HG02763 (cell line): ENCODE data around the gene FSTL5.

Source experiments
- ATAC-seq: cut with Tn5 transposase; IDR thresholded peaks from one replicate; pipeline ENCODE4 v1.9.1; 2021; ENCODE audit warnings: mild to moderate bottlenecking, moderate library complexity; ENCODE audit not compliant: unreplicated experiment

The FSTL5 gene

DNA sequence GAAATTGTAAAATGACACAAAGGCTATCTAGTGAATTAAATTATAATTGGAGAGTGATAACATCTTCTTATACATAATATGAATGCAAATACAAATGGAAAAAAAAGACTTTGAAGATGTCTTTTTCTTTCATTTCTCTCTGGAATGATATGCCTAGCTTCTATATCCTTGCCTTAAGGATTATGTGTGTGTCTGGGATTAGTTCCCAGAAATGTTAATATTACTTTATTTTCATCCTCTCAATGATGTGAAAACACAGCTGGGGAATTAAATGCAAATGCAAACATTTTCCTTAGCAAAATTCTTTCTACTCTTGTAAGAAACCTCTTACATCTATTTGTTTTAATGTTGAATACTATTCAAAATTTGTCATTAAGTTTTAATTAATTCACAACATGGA lies 441.9 kb downstream of the FSTL5 start:
- no peak for ATAC-seq

DNA sequence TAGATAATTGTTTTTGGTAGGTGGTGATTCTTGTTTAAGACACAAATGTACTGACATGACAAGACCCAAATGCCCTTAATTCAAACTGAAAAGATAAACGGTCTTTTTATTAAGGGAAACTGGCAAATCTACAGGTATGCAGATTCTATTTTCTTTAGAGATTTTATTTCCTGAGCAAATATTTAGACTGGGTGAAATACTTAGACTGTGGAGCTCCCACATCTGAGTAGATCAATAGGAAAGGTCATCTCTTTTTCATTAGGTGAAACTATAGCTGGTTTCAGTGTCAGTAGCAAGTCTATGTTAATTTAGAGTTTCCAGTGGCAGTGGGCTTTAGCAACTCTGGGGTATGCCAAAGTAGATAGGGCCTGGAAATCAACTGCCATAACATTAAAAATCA lies 446.7 kb downstream of the FSTL5 start:
- ATAC-seq = no peak

DNA sequence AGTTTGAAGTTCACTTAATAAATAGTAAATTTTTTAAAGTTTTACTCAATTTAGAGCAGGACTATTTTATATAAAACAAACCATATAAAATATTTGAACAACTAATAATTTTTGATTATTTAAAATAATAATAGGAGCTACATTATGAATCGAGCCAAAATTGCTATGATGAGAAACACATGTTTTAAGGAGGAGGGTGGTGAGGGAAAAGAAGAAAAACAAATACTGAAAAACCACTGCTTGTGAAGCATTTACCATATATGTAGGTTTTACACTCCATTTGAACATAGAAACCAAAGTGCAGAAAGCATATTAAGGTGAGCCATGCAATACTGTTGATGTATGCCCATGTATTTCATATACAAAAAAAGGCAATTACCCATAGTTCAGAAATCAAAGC lies 448.9 kb downstream of the FSTL5 start:
- ATAC-seq = no peak

DNA sequence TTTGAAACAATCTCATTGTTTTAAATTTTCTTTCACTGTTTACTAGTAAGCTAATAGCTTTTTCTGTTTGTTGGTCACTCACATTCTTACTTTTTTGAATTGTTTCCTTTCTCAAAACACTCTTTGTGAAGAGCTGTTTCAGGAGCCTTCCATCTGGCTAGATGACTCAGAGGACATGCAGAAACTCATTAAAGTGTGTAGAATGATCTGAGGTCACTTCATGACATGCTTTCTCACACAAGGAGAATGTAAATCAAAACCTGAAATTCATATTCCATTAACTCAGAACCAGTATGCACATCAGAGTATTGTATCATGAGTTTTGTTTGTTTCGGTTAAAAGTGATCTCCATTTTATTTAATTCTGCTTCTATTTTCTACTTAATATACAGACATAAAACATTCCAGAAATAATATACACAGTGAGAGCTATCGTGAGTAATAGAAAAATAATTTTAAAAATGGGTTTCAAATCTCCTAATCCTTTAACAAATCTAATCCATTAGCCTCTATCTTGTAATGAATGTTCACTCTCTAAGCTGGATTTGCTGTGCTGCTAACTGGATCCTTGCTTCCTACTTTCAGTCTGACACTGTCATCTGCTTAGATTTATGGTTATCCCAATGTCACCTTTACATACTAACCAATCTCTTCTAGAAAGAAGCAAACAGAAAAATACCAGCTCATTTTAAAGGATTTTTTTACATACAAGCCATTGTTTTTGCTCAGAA lies 449.6 kb downstream of the FSTL5 start:
- no peak for ATAC-seq

DNA sequence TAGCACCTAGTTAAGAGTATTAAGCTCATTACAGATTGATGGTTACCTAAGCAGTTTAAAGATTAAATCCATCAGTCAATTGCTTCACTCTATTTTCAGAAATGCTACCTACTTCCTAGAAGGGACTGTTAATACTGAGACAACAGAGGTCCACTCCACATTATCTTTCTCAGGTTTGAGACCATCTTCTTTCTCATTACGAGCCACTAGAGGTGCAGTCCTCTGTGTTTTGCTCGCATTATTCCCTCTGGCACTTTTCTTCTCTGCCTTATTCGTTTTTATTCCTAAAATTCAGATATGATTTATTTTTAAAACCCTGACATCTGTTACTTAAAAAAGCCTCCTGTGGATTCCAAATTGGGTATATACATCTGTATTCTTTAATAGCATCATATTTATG lies 459.1 kb downstream of the FSTL5 start:
- ATAC-seq = no peak

DNA sequence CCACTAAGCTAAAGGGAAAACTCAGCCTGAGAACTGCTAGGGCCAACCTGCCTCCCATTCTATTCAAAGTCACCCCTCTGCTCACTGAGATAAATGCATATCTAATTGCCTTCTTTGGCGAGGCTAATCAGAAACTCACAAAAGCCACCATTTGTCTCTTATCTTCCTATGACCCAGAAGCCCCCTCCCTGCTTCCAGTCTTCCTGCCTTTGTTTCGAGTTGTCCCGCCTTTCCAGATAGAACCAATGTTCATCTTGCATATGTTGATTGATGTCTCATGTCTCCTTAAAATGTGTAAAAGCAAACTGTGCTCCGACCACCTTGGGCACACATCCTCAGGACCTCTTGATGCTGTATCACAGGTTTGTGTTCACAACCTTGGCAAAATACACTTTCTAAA lies 459.8 kb downstream of the FSTL5 start:
- no peak for ATAC-seq

DNA sequence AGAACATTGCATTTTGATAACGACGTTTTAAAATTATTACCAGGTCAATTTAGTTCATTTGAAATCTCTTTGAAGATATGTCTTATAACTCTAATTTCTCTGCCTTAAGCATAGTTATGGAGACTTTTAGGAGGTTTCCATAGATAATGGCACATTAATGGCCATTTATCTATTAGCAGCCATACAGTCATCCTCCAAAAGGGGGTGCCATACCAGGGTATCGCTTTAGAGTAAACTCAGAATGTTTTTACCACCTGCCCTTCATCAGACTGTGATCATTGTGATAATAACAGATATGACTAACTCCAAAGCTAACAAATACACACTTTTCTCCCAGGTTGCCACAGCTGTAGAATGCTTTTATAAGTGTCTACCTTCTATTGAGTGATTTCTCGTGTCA lies 461.5 kb downstream of the FSTL5 start:
- ATAC-seq = no peak

DNA sequence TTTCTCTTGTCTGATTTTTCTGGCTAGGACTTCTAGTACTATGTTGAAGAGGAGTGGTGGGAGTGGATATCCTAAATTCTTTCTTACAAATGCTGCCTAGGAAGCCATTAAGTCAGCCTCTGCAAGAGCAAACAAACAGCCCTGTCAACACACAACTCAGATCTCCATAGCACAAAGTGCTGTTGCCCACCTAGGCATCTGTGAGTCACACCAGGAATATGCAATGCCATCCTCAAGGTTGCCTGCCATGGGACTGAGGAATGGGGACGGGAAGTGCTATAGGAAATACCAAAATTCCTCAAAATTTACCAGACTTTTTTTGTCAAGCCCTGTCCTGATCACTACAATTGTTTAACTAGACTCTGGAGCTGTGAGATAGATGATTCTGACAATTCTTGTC lies 466.9 kb downstream of the FSTL5 start:
- ATAC-seq = no peak

DNA sequence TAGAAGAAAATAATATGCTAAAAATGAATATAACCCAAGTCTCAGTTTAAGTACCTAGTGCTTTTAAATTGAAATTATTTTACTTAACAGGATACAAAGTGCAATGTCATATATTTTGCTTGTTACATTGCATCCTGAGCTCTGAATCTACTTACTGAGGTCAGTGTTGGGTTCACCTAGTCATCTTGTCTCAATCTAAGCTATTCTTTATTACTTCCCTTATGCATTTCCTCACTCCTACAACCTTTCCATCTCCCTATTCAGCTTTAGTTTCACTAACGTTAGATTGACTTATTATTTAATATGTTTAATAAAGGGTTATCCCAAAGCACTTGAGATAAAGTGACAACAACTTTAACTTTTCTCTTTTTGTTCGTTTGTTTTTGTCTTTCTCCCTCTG lies 483.7 kb downstream of the FSTL5 start:
- no peak for ATAC-seq

DNA sequence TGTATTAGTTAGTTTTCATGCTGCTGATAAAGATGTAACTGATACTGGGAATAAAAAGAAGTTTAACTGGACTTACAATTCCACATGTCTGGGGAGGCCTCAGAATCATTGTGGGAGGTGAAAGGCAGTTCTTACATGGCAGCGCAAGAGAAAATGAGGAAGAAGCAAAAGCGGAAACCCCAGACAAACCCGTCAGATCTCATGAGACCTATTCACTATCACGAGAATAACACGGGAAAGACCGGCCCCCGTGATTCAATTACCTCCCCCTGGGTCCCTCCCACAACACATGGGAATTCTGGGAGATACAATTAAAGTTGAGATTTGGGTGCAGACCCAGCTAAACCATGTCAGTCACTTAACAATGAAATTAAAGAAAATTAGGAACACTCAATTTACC lies 499.1 kb downstream of the FSTL5 start:
- ATAC-seq = no peak

DNA sequence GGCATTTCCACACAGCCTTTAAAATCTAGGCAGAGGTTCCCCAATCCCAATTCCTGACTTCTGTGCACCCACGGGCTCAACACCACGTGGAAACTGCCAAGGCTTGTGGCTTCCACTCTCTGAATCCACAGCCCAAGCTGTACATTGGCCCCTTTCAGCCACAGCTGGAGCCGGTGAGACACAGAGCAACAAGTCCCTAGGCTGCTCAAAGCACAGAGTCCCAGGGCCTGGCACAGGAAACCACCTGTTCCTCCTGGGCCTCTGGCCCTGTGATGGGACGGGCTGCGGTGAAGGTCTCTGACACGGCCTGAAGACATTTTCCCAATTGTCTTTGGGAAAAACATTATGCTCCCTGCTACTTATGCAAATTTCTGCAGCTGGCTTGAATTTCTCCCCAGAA lies 500.0 kb downstream of the FSTL5 start:
- no peak for ATAC-seq

DNA sequence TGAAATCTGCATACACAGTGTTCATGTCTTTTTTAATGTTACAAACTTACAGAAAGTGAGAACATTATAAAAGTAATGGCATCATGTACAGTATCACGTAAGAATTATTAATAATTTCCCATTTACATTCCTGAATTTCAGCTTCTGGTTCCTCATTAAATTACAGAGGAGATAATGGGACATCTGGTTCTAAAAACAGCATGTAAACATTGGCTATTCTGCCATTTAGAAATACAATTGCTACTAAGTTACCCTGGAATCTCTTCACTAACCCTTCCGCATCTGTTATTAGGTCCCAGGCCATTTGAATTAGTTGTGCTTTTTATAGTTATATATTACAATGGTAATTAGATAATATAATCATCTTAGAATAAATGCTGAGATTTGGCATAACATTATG lies 505.1 kb downstream of the FSTL5 start:
- no peak for ATAC-seq

DNA sequence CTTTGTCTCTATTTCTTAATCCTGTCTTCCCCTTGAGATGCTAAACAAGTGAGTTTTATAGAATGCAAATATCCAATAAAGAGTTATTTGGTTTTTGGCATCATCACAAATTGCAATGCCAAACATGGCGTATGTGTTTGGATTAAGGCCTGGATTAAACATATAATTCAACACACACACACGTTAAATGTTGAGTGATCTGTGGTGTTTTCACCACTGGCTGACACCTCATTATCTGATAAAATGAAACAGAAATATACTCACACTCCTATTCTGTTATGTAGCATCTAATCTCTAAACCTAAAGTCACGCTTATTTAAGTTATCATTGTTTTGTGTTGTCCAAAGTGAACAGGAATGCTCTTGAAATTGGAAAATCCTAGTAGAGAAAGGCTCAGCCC lies 506.2 kb downstream of the FSTL5 start:
- no peak for ATAC-seq

DNA sequence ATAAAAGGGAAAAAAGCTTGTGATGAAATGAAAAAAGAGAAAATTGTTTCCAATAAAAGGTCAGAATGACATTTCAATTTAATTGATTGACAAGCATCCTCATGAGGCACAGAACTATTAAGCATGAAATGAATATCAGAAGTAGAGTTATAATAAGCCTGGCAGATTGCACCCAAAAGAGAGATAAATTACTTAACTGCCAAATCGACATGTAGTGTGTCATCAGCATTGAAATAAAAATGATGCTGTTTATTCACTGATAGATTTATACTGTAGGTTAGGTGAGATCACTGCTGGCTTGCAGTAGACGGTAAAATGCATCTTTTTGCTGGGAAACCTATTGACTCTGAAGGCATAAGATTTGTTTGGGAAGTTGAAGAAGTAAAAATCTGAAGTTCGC lies 507.2 kb downstream of the FSTL5 start:
- ATAC-seq = no peak

DNA sequence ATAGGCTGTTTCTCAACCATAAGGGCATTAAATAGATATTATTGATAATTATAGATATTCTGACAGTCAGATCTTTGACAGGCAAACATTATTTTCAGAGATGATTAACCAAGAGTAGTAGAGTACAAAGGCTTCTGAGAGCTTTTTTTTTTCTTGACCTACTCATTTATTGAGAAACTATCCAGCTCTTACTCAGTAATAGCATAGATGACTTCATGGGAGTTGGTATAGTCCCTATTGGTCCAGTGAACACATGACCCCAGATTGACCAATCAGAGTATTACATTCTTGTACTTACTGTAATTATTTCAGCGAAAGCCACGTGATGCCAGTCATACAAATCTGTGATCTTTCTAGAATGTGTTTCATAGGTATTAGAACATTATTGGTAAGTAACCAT lies 508.7 kb downstream of the FSTL5 start:
- ATAC-seq = no peak

DNA sequence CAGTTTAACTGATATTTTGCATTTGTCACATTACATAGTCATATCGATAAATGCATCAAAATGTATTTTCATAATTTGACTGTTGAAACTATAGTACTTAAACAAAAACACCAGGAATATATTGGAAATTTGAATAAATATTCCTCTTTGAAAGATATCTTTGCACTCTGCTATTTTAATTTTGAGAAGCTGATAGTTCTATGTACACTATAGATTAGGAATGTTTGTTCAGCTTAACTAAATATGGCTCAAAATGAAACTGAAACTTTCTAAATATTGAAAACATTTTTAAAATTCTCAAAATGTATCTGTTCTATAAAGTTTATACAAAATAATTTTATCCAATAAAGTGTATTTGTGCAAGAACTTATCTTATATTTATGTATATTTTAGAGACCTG lies 510.1 kb downstream of the FSTL5 start:
- ATAC-seq = no peak

DNA sequence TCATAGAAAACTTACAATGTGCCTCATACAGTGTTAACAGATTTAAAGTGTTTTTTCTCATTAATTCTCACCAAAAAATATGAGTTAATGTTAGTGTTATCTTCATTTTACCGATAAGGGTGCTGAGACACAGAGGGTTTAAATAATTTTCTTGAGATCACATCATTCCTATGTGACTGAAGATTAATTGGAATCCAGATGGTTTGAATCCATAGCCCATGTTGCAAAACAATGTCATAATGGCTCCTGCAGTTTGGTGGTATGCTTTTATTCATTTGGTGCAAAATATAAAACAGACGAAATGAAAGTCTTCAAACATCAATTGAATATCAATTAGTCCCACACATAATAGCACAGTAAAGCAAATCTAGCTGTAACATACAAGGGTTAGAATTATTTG lies 512.2 kb downstream of the FSTL5 start:
- no peak for ATAC-seq

DNA sequence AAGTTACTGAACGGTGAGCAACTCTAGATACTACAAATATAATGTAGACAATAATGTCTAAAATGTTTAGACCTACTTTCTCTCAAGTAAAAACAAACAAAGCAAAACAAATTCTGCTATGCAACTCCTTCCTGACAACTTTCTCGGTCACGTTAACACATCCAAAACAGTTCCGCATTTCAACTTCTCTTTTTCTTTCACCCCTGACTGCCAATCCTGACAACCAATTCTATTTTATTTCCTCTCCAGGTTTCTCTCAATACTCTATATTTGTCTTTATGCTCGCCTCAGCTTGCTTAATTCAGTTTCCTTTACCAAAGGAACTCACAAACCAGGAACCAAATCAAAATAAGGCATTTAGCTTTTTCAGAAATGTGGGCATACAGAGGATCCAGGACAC lies 513.0 kb downstream of the FSTL5 start:
- no peak for ATAC-seq

DNA sequence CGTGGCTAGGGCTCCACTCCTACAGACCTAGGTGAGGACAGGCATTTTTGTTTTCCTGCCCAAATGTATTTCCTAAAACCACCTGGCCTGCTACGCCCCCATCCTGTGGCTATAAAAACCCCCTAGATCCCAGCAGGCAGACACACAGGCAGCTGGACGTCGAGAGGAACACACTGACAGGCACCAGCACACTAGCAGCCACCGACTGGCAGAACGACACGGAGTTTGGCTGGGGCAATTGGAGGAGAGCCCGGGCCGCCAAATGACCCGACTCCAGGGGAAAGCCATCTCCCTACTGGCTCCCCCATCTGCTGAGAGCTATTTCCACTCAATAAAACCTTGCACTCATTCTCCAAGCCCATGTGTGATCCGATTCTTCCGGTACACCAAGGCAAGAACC lies 516.0 kb downstream of the FSTL5 start:
- ATAC-seq = no peak

DNA sequence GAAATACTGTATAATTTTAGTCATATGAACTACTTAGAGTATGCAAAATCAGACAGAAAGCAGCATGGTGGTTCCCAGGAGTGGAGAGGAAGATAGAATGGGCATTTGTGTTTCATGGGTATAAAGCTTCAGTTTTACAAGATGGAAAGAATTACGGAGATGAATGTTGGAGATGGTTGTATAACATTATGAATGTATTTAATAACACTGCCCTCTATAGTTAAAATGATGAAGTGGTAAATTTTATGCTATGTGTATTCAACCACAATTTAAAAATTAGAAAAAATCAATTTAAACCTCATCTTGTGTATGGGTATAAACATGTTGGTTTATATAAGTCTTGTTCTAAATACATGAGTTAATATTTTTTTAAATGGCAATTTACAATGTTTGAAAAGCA lies 521.1 kb downstream of the FSTL5 start:
- ATAC-seq = no peak

DNA sequence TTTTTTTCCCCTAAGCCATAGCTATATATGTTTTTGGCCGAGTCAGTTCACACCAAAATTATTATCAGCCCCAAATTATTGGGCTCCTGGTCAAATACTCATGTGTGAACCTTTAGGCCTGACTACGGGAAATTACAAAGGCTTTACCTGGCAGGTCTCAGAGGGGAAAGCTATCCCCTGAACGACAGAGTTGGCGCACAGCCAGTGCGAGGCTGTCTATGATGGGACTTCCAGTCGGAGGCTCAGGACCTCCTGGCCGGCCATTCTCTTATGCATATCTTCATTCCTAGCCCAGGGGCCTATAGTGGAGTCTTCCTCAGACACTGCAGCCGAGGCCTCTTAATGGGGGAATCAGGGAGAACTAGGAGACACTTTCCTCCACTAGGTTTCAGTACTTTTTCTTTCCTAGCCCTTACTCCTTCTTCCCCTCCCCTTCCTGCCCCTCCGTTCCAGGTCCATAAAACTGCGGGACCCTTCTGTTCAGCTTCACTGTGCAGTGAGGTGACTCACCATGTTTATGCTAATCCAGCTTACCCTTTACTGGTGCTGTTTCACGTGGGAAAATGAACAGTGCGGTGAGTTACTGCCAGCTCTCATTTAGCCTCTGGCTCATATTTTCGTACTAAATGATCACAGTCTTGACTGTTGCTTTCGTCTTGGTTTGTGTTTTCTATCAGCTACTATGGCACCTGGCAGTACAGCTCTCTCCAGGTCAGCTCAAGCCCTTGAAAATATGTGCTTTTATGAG lies 533.9 kb downstream of the FSTL5 start:
- no peak for ATAC-seq

DNA sequence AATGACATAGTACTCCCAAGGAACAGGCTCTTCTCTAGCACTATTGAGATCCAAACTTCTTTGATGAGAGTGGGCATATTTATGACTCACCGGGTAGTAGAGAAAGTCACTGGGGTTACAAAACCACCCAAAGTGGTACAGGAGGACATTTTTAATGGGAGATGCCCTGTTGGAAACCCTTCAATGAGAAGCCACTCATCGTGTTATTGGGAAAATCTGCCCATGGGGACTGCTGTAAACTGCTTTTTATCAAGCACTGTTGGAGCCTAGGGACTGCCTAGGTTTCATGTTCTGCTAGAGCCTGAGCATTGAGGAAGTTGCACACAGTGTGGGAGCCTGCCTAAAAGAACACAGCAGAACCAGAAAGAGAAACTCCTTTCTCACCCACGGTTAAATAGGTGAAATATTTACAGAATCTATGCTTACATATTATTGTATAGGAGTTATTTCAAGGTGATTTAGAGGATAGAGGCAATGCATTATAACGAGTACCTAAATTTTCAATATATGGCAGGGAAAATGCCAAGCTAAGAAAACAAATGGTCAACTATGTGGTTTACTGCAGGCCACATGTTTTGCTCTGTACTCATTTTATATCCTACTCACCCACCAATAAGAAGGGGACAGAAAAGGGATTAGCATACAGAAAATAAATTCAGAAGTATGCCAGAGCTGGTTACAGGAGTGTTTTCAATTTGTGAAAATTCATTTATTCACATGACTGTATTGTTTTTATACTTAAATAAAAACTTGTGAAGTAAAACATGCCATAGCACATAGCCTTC lies 559.1 kb downstream of the FSTL5 start:
- no peak for ATAC-seq
